Endodermal cell (in vitro differentiated cells): Measurements from ENCODE around the gene ATOH8. TPM values are rescaled to one million over a fixed set of nuclear protein-coding genes. Genes with fewer than 3 reads are reported as not detected.

Experiments
- DNase-seq: peaks from one replicate; pipeline ENCODE4 v3.0.0-alpha.2; 2017
- H3K27ac ChIP-seq: 2 replicates; pipeline ENCODE4 v1.5.1; 2013; ENCODE audit warnings: mild to moderate bottlenecking, low read depth, low read length, moderate library complexity
- H3K27me3 ChIP-seq: 2 replicates; pipeline ENCODE4 v1.6.1; 2013; ENCODE audit warnings: mild to moderate bottlenecking, low read length, moderate library complexity; ENCODE audit not compliant: insufficient read depth, control insufficient read depth, poor library complexity, severe bottlenecking
- H3K36me3 ChIP-seq: 2 replicates; pipeline ENCODE4 v1.7.0; 2013; ENCODE audit warnings: mild to moderate bottlenecking, low read length, moderate library complexity; ENCODE audit not compliant: control insufficient read depth, insufficient read depth
- H3K4me1 ChIP-seq: one replicate; pipeline ENCODE4 v1.7.0; 2013; ENCODE audit warnings: low read length; ENCODE audit not compliant: control insufficient read depth, insufficient read depth
- H3K4me3 ChIP-seq: 2 replicates; pipeline ENCODE4 v1.5.1; 2013; ENCODE audit warnings: mild to moderate bottlenecking, low read length, moderate library complexity
- H3K9ac ChIP-seq: 2 replicates; pipeline ENCODE4 v1.6.1; 2013; ENCODE audit warnings: mild to moderate bottlenecking, low read length, moderate library complexity; ENCODE audit not compliant: poor library complexity, severe bottlenecking; ENCODE audit errors: extremely low read depth
- H3K9me3 ChIP-seq: 2 replicates; pipeline ENCODE4 v1.6.1; 2013; ENCODE audit warnings: mild to moderate bottlenecking, low read length, moderate library complexity; ENCODE audit not compliant: control insufficient read depth
- H3K27ac Mint-ChIP-seq: 2 replicates; pipeline ENCODE4 v1.8.0; 2020; ENCODE audit warnings: mixed read lengths
- H3K27me3 Mint-ChIP-seq: 2 replicates; pipeline ENCODE4 v1.8.0; 2021; ENCODE audit warnings: mild to moderate bottlenecking, mixed read lengths; ENCODE audit not compliant: insufficient read depth
- H3K36me3 Mint-ChIP-seq: 2 replicates; pipeline ENCODE4 v1.8.0; 2020; ENCODE audit warnings: low read depth, mixed read lengths
- H3K4me1 Mint-ChIP-seq: 2 replicates; pipeline ENCODE4 v1.8.0; 2020; ENCODE audit warnings: mixed read lengths
- H3K4me3 Mint-ChIP-seq: 2 replicates; pipeline ENCODE4 v1.8.0; 2020; ENCODE audit warnings: mild to moderate bottlenecking, moderate library complexity, mixed read lengths
- H3K9me3 Mint-ChIP-seq: 2 replicates; pipeline ENCODE4 v1.8.0; 2020; ENCODE audit warnings: mild to moderate bottlenecking, mixed read lengths
- WGBS, 2 experiments: methylation state at CpG; one replicate each; pipeline versions ENCODE4 v1.1.5 to v1.1.7; 2013; ENCODE audit warnings: missing lambda C conversion rate in 2 of 2, mixed read lengths in 1 of 2; ENCODE audit not compliant: insufficient coverage in 1 of 2, insufficient read length in 1 of 2; 5-methylcytosine and 5-hydroxymethylcytosine counted together
- total RNA-seq, 2 donors: library from RNA; stranded (reverse); fragmentation: NEBNext Ultra II Directional in 1 of 2; extraction: Animal tissue kit (Norgen Biotek cat#: 25700) in 1 of 2; gene quantifications; 2 replicates in 1 of 2; 3 replicates in 1 of 2; pipeline ENCODE4 v1.2.1, GENCODE V29; 2021
- TF ChIP-seq, protein P1 (sequence below): fragments of 200-600 bp; sonication (generic); conservative IDR thresholded peaks from 2 replicates; pipeline ENCODE4 v1.5.0; 2021; ENCODE audit warnings: antibody characterized with exemption, mild to moderate bottlenecking

Gene ATOH8
- total RNA-seq, 2 donors from 2014 or later: 1.3 to 1.6 TPM

DNA sequence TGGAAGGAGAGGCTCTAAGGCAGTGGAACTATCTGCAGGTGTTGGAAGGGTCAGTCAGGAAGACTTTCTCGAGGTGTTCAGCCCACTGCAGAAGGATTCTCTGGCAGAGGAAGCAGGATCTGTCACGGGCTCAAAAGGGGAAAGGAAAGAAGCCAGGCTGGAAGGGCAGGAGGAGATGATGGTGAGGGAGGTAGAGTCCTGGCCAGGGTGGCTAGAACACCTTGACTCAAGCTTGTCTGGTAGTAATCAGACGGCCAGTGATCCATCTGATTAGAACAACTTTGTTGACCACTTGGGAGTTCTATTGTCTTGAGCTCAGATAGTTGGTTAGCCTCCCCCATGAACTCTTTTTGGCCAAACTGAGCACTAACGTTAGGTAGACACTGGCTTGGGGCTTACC, 9.7 kb upstream of the ATOH8 start:
- TF ChIP-seq, protein P1, sequence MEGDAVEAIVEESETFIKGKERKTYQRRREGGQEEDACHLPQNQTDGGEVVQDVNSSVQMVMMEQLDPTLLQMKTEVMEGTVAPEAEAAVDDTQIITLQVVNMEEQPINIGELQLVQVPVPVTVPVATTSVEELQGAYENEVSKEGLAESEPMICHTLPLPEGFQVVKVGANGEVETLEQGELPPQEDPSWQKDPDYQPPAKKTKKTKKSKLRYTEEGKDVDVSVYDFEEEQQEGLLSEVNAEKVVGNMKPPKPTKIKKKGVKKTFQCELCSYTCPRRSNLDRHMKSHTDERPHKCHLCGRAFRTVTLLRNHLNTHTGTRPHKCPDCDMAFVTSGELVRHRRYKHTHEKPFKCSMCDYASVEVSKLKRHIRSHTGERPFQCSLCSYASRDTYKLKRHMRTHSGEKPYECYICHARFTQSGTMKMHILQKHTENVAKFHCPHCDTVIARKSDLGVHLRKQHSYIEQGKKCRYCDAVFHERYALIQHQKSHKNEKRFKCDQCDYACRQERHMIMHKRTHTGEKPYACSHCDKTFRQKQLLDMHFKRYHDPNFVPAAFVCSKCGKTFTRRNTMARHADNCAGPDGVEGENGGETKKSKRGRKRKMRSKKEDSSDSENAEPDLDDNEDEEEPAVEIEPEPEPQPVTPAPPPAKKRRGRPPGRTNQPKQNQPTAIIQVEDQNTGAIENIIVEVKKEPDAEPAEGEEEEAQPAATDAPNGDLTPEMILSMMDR: no peak
- Mint-ChIP-seq H3K4me3 (no peak overlapping the region), H3K4me1 (peaks cover 20% of the 10 kb centered on the region), H3K9me3 (peaks cover 3% of the 10 kb centered on the region), H3K36me3 (no peaks in the 10 kb centered on the region), H3K27me3 (peaks cover 89% of the 10 kb centered on the region), H3K27ac (no peak overlapping the region)
- H3K36me3 ChIP-seq: no peaks in the 10 kb centered on the region
- DNase-seq: no peak
- no peaks in the 10 kb centered on the region for H3K9me3 ChIP-seq
- 92 to 93% methylated on average over 4 of the region's 4 CpGs for WGBS, 2 experiments
- H3K4me1 ChIP-seq: peaks cover 8% of the 10 kb centered on the region
- no peak overlapping the region for H3K4me3 ChIP-seq
- H3K27me3 ChIP-seq: peaks cover 75% of the 10 kb centered on the region
- H3K27ac ChIP-seq: no peak overlapping the region
- no peak overlapping the region for H3K9ac ChIP-seq

DNA sequence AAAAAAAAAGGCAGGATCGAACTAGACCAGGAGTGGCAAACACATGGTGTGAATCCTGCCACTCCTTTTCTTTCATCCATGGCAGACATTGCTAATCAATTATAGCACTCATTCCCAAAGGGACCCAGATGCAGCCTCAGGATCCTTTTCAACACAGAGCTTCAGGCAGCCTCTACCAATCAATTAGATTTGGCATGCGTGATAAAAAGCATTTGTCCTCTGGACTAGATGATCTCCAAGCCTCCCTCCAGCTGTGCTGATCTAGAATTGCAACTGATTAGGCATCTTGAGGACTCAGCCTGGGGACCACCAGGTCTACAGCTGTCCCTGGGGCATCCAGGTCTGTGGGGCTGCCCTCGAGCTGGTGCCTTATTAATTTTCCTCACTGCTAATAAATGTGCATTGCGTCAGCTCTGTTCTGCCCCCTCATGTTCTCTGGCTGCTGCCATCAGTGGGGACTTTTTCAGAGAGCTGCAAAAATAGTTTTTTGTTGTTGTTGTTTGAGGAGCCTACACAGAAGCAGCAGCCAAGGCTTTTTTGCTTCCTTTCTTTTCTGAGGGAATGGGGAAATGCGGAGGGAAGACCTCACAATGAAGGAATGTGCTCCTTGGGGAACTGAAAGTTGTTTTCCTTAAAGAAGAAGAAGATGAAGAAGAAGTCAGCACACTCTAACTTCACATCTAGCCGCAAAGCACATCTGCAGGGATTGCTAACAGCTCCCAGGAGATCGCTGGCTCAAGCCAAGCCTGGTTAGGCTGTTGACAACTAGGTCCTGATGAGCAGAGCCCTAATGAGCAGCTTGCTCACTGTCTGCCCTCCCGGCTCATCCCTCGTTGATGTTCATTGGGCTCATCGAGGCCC, 8.8 kb upstream of the ATOH8 start:
- Histone ChIP-seq H3K4me1 (peaks cover 8% of the 10 kb centered on the region), H3K9me3 (no peaks in the 10 kb centered on the region), H3K4me3 (no peak overlapping the region), H3K9ac (no peak overlapping the region), H3K27ac (no peak overlapping the region), H3K27me3 (peaks cover 75% of the 10 kb centered on the region), H3K36me3 (no peaks in the 10 kb centered on the region)
- Mint-ChIP-seq H3K27ac (no peak overlapping the region), H3K4me1 (peaks cover 20% of the 10 kb centered on the region), H3K4me3 (no peak overlapping the region), H3K27me3 (peaks cover 87% of the 10 kb centered on the region), H3K9me3 (peaks cover 3% of the 10 kb centered on the region), H3K36me3 (no peaks in the 10 kb centered on the region)
- WGBS, 2 experiments: 81 to 83% methylated on average over 7 to 9 of the region's 10 CpGs
- TF ChIP-seq, protein P1: no peak
- no peak for DNase-seq

DNA sequence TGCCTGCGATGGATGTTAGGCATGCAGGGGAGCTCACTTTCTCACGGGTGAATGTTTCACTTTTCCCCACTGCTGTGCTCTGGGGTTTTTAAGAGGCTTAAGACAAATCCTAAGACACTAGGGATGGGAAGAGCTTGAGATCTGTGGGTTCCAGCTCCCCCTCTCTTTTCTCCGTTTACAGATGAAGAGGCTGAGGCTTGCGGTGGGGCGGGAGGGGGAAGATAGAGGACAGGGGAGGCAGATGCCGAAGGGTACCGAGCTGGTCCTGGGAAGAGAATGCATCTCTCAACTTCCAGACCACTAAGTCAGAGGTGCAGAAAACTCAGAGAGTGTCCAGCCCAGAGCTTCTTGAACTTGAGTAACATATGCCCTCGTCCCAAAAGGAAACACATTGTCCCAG, 8.2 kb upstream of the ATOH8 start:
- no peak for DNase-seq
- no peaks in the 10 kb centered on the region for H3K36me3 ChIP-seq
- Mint-ChIP-seq H3K27ac (no peak overlapping the region), H3K9me3 (no peaks in the 10 kb centered on the region), H3K4me3 (no peak overlapping the region), H3K36me3 (no peaks in the 10 kb centered on the region), H3K27me3 (peaks cover 87% of the 10 kb centered on the region), H3K4me1 (peaks cover 20% of the 10 kb centered on the region)
- no peak overlapping the region for H3K9ac ChIP-seq
- no peak overlapping the region for H3K27ac ChIP-seq
- TF ChIP-seq, protein P1: no peak
- H3K4me3 ChIP-seq: no peak overlapping the region
- no peaks in the 10 kb centered on the region for H3K9me3 ChIP-seq
- WGBS, 2 experiments: 80 to 82% methylated on average over 3 to 7 of the region's 8 CpGs
- peaks cover 76% of the 10 kb centered on the region for H3K27me3 ChIP-seq
- H3K4me1 ChIP-seq: peaks cover 8% of the 10 kb centered on the region
